Tibial nerve (tissue), 3 donors: ENCODE results near the gene SPC25.

Experiments
- POLR2A ChIP-seq, 2 donors: fragments of 450-650 bp; IDR thresholded peaks; one replicate each; pipeline ENCODE4 v1.6.1; 2017; ENCODE audit warnings: antibody characterized with exemption in 2 of 2, mild to moderate bottlenecking in 2 of 2, moderate library complexity in 2 of 2
- TF ChIP-seq, protein P1 (sequence below), 5 experiments: fragments of 200-600 bp in 3 of 5; fragments of 450-650 bp in 2 of 5; sonication (generic) in 3 of 5; IDR thresholded peaks; one replicate each; pipeline ENCODE4 v1.5.1; 2016 to 2019; ENCODE audit warnings: antibody characterized with exemption in 5 of 5, mild to moderate bottlenecking in 3 of 5, moderate library complexity in 2 of 5

DNA sequence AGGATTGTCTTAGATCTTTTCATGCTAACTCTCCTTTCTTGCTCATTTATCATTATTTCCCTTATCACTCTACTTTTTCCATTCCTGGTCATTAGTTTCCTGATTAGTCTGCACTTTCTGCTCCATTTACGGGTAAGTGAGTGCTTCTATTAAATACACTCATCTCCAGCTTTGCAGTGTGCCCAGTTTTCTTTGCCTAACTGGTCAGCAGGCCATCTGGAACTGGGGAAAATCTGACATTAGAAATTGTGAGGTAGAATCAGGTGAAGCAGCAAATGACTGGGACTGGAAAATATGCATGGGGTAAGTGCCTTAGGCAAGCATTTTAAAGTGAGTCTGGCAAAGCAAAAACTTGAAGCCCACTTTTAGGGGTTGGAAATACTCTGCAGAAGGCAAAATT, 40.0 kb upstream of the SPC25 start:
- TF ChIP-seq POLR2A (IDR thresholded peaks at IDR 0.05), result no peak
- TF ChIP-seq, protein P1, sequence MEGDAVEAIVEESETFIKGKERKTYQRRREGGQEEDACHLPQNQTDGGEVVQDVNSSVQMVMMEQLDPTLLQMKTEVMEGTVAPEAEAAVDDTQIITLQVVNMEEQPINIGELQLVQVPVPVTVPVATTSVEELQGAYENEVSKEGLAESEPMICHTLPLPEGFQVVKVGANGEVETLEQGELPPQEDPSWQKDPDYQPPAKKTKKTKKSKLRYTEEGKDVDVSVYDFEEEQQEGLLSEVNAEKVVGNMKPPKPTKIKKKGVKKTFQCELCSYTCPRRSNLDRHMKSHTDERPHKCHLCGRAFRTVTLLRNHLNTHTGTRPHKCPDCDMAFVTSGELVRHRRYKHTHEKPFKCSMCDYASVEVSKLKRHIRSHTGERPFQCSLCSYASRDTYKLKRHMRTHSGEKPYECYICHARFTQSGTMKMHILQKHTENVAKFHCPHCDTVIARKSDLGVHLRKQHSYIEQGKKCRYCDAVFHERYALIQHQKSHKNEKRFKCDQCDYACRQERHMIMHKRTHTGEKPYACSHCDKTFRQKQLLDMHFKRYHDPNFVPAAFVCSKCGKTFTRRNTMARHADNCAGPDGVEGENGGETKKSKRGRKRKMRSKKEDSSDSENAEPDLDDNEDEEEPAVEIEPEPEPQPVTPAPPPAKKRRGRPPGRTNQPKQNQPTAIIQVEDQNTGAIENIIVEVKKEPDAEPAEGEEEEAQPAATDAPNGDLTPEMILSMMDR (IDR thresholded peaks at IDR 0.05), result no peak
